Endothelial cell of coronary artery (primary cell): ENCODE measurements around the gene DIRAS3. TPM values are rescaled to one million over a fixed set of nuclear protein-coding genes. Genes with fewer than 3 reads are reported as not detected.

ENCODE experiments used
- total RNA-seq: library from RNA; depleted of rRNA; stranded (reverse); fragments of >200 nt; gene quantifications from 2 replicates; pipeline ENCODE4 v1.2.3, GENCODE V29; 2014

DIRAS3 gene
- total RNA-seq = 0.75 and 1.8 TPM in 2 replicates

GRCh38 chr1:68049941-68050878, at the start of gene DIRAS3:
TSS of gene DIRAS3 (minus strand) at chr1:68050627. CDS start at chr1:68047297, 3,330 bp downstream.

Other genes with a start within 250 kb of the DIRAS3 start
- 190 and 206 TPM in 2 replicates for gene GNG12, start 217.2 kb downstream of the DIRAS3 start, total RNA-seq
- 126 and 128 TPM in 2 replicates for gene WLS, start 181.9 kb upstream of the DIRAS3 start, total RNA-seq